ENCODE results near the gene PRPSAP1. TPM values are rescaled to one million over a fixed set of nuclear protein-coding genes. Genes with fewer than 3 reads are reported as not detected.

The PRPSAP1 gene
- total RNA-seq, 4 donors from 2014 or later = 133 to 198 (median 167) TPM

DNA sequence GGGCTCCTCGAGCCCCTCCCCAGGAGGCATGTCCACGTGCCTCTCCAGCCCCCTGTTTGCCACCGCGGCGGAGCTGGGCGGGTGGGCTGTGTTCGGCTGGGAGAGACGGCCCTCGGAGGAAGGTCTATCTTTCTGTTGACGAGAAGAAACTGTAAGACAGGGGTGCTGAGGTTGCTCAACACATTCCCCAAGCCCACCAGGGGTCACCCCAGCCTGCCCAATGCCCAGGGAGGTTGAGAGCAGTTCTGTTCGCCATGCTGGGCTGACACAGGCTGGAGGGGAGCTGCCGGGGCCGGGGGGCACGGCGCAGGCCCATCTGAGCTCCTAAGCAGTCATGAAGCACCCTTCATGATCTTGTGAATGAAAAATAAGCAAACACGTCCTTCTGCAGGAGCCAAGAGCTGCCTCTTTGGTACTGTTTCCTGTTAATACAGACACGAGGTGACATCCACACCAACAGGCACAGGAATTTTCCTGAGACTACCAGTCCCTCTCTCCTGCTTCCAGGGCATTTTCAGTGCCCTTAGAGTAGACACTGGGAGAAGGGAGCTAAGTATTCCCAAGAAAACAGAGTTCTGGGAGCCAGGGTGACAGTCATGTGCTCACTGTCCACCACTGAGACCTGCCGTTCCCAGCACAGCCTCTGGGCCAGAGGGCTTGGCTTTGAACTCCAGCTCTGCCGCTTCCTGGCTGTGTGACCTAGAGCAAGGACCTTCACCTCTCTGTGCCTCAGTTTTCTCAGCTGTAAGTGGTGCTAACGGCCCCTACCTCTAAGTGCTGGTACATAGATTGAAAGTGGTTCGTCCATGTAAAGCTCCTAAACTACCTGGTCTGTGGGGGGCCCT, 79.4 kb downstream of the PRPSAP1 start:
- intact Hi-C loops (cut with DNase I) = loop anchor here (10.0 kb wide), 1 partner anchor 270 kb away; the partner anchor contains the start of gene CDK3
- peak overlapping the region in 1 of 3 donors; percentile 33 for H3K27ac ChIP-seq
- 56 to 59% methylated on average over 18 to 19 of the region's 21 CpGs for WGBS, 2 donors

DNA sequence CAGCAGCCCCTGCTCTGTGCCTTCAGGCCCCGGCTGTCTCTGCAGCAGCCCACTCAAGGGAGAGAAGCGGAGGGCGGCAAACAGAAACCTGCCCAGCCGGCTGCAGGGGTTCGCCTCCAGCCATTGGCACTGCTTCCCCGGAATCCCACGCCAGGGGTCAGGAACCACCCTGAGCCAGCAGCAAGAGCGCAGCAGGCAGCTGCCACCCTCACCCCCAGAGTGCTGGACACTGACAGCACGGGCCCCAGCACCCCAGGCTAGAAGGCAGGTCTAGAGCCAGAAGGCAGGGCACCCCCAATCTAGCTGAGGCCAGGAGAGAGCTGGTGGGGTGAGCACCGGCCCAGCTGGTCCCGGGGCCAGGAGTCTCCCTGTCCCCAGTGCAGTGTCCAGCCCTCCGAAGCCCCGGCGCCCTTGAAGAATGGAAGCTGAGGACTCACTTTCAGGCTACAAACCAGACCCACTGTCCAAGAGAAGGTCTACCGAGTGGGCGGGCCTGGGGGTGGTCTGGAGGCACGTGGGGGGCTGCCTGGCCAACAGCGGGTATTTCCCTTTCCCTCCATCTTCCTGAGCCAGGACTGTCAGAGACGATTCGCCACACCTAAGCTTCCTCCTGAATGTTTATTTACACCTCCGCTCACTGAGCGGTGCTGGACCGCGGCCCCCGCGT, 80.1 kb downstream of the PRPSAP1 start:
- H3K4me3 ChIP-seq (replicated peaks in 1 of 3) = no peak overlapping the region
- no peak for TF ChIP-seq POLR2A (IDR thresholded peaks at IDR 0.05)
- TF ChIP-seq, protein P1, sequence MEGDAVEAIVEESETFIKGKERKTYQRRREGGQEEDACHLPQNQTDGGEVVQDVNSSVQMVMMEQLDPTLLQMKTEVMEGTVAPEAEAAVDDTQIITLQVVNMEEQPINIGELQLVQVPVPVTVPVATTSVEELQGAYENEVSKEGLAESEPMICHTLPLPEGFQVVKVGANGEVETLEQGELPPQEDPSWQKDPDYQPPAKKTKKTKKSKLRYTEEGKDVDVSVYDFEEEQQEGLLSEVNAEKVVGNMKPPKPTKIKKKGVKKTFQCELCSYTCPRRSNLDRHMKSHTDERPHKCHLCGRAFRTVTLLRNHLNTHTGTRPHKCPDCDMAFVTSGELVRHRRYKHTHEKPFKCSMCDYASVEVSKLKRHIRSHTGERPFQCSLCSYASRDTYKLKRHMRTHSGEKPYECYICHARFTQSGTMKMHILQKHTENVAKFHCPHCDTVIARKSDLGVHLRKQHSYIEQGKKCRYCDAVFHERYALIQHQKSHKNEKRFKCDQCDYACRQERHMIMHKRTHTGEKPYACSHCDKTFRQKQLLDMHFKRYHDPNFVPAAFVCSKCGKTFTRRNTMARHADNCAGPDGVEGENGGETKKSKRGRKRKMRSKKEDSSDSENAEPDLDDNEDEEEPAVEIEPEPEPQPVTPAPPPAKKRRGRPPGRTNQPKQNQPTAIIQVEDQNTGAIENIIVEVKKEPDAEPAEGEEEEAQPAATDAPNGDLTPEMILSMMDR (IDR thresholded peaks at IDR 0.05) = no peak
- H3K36me3 ChIP-seq = peaks cover 9 to 14% of the 10 kb centered on the region in 2 donors
- intact Hi-C loops (cut with DNase I) = loop anchor here (10.0 kb wide), 1 partner anchor 269 kb away; the partner anchor contains the start of gene CDK3
- no peaks in the 10 kb centered on the region for H3K9me3 ChIP-seq
- peaks cover 22 to 39% of the 10 kb centered on the region in 2 donors for H3K4me1 ChIP-seq
- 75 to 77% methylated on average over 16 to 25 of the region's 26 CpGs for WGBS, 2 donors
- H3K27ac ChIP-seq = peak overlapping the region in 1 of 3 donors; percentile 79
- no peak for DNase-seq
- no peaks in the 10 kb centered on the region for H3K27me3 ChIP-seq

More for the DNA sequence above, 79.4 kb downstream of the PRPSAP1 start:
- no peaks in the 10 kb centered on the region for H3K27me3 ChIP-seq
- H3K36me3 ChIP-seq = peaks cover 9% of the 10 kb centered on the region in 2 donors
- no peak overlapping the region for H3K4me3 ChIP-seq (replicated peaks in 1 of 3)
- no peak for DNase-seq
- H3K9me3 ChIP-seq = no peaks in the 10 kb centered on the region
- H3K4me1 ChIP-seq = peaks cover 23 to 39% of the 10 kb centered on the region in 2 donors
- TF ChIP-seq, protein P1 (IDR thresholded peaks at IDR 0.05) = no peak
- TF ChIP-seq POLR2A (IDR thresholded peaks at IDR 0.05) = no peak

DNA sequence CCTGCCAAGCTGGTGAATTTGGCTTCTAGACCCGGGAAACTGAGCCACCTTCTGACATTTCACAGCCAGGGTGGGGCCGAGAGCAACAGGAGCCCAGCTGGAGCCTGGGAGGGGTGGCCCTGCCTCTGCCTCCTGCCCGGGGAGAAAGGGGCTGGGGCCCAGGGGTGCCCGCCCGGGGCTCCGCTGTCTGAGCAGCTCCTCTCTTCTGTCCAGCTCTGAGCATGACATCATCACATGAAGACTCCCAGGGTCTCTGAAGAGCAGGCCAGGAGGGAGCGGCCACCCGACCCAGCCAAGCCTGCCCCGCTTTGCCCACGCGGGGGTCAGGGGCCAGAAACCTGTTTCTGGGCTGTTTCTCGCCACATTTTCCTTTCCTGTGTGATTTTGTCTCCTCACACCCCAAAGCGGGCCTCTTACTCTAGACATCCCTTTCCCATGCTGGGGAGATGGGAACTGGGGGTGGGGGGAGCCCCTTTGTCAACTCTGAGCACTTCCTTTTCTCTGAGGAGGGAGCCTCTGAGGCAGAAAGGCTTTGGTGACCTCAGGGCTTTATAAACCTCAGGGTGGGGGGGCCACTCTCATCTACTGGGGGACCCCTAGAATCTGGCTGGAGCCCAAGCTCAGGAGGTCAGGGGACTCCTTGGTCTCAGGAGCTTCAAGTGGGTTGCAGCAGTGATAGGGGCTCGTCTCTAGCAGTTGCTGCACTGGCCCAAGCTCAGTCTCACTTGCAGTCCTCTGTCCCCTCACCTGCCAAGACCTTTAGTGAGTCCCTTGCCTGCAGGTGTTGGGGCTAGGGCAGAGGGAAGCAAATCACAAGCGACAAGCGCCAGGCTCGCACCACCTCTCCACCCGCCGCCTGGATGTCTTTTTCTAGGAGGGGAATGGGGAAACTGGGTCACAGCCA, 80.9 kb downstream of the PRPSAP1 start:
- peak overlapping the region in 1 of 3 donors; percentile 31 for H3K4me3 ChIP-seq (replicated peaks in 1 of 3)
- H3K4me1 ChIP-seq = peaks cover 30 to 45% of the 10 kb centered on the region in 2 donors
- no peak for DNase-seq
- intact Hi-C loops (cut with DNase I) = loop anchor here (10.0 kb wide), 1 partner anchor 268 kb away; the partner anchor contains the start of gene CDK3
- WGBS, 2 donors = 80 to 87% methylated on average over 12 to 13 of the region's 19 CpGs
- TF ChIP-seq, protein P1 (IDR thresholded peaks at IDR 0.05) = no peak
- TF ChIP-seq POLR2A (IDR thresholded peaks at IDR 0.05) = no peak
- no peaks in the 10 kb centered on the region for H3K9me3 ChIP-seq
- peaks cover 9 to 14% of the 10 kb centered on the region in 2 donors for H3K36me3 ChIP-seq
- H3K27me3 ChIP-seq = no peaks in the 10 kb centered on the region
- H3K27ac ChIP-seq = peak overlapping the region; percentile 79 to 94 (median 81)

DNA sequence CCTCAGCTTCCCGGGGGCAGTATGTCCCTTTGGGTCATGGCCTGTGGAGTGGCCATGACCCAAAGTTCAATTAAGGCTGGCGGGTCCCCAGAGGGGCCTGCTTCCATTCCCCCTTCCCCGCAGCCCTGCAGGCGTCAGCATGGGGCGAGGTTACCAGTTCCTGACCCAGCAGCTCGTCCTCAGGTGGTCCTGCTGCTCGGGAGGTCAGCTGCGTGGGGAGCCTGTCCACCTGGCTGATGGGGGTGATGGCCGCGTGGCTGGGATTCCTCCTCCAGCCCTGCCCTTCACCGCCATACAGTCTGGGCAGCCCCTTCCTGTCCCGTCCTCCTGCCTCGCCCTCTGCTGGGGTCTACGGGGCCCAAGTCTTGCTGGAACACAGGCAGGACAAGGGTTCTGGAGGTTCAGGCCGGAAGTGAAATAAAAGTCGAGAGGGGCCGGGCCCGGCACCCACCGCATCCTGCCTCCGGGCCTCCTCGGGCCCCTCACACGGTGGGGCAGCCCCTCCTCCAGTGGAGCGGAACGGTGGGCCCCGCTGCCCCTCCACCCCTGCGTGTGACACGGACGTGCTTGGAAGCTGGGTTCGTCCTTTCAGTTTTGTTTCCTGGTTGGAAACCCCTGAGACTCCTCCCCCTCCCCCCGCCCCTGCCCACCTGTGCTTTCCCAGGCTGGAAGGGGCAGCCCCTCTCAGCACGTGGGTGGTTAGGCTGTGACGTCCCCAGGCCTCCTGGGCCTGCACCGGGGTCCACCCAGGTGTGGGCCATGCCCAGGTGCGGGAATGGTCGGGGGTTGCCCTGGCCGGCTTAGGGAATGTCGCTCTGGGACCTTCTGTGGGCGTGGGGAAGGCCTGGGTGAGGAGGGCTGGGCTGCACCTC, 81.8 kb downstream of the PRPSAP1 start:
- peaks cover 9 to 14% of the 10 kb centered on the region in 2 donors for H3K36me3 ChIP-seq
- H3K4me1 ChIP-seq = peaks cover 37 to 54% of the 10 kb centered on the region in 2 donors
- peak overlapping the region in 2 of 3 donors; percentile 11 to 31 for H3K4me3 ChIP-seq (replicated peaks in 1 of 3)
- WGBS, 2 donors = 15 to 21% methylated on average over 27 to 32 of the region's 38 CpGs
- intact Hi-C loops (cut with DNase I) = loop anchor here (10.0 kb wide), 1 partner anchor 267 kb away; the partner anchor contains the start of gene CDK3
- TF ChIP-seq, protein P1 (IDR thresholded peaks at IDR 0.05) = no peak
- peak in 1 of 2 donors; percentile 27 for TF ChIP-seq POLR2A (IDR thresholded peaks at IDR 0.05)
- peak; percentile 61 to 62 for DNase-seq
- H3K27me3 ChIP-seq = no peaks in the 10 kb centered on the region
- H3K9me3 ChIP-seq = no peaks in the 10 kb centered on the region
- H3K27ac ChIP-seq = peak overlapping the region; percentile 79 to 94 (median 81)
